ENCODE results near the gene CITED4. TPM values are rescaled to one million over a fixed set of nuclear protein-coding genes. Genes with fewer than 3 reads are reported as not detected.

CITED4 gene
- total RNA-seq, 1 experiment from 2014 or later: 7.8 TPM

DNA sequence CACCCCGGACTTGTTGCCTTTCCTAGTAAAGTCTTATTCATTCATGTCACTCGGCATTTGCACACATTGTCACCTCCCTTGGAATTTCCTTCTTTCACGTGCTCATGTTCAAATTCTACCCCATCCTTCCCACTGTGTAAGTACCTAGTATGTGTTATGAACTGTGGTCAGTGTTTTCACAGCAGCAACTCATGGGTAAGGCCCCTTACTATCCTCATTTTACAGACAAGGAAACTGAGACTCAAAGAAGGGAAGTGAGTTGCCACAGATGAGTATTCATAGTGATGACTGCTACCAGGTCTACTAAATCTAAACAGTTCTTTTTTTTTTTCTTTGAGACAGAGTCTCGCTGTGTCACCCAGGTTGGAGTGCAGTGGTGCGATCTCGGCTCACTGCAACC is 10.5 kb downstream of the CITED4 start:
- CTCF ChIA-PET: interaction anchor here (1.2 to 8.8 kb wide), 2 partner anchors 100 to 259 kb away, joined by 3 to 202 read pairs; no protein-coding TSS in a partner anchor
- Histone ChIP-seq H3K9ac (ENCODE audit: low read length) (no peak overlapping the region), H3K9me3 (ENCODE audit: control insufficient read depth in 1 of 2, insufficient read depth in 1 of 2, low read depth in 1 of 2, low read length in 2 of 2) (no peaks in the 10 kb centered on the region), H2AFZ (ENCODE audit: low read depth, low read length, poor library complexity, severe bottlenecking) (no peak overlapping the region), H3K4me3 (replicated peaks in 1 of 2; ENCODE audit: low read depth in 1 of 2, low read length in 2 of 2) (no peak overlapping the region), H3K27ac (ENCODE audit: low read depth, low read length) (no peak overlapping the region), H4K20me1 (ENCODE audit: insufficient read depth) (no peaks in the 10 kb centered on the region), H3K27me3 (ENCODE audit: insufficient read depth, low read length) (no peaks in the 10 kb centered on the region), H3K4me2 (ENCODE audit: low read length) (no peak overlapping the region), H3K4me1 (ENCODE audit: control insufficient read depth in 1 of 2, insufficient read depth in 2 of 2, low read length in 2 of 2) (peaks cover 0 to 25% of the 10 kb centered on the region in 2 experiments; a peak in 2 of 4 replicates), H3K79me2 (ENCODE audit: insufficient read depth, low read length) (no peaks in the 10 kb centered on the region), H3K9me2 (ENCODE audit: insufficient read depth) (no peaks in the 10 kb centered on the region), H3K36me3 (ENCODE audit: control insufficient read depth in 1 of 2, insufficient read depth in 2 of 2, low read length in 2 of 2) (no peaks in the 10 kb centered on the region)
- TF ChIP-seq SIN3A (IDR thresholded peaks at IDR 0.05; ENCODE audit: low read depth) (no peak), CBX3 (IDR thresholded peaks at IDR 0.05; ENCODE audit: low read depth) (no peak), TCF7L2 (IDR thresholded peaks at IDR 0.05; ENCODE audit: borderline replicate concordance, extremely low read depth, insufficient read depth, insufficient read length) (no peak), EGR1 (IDR thresholded peaks at IDR 0.05; ENCODE audit: low read depth) (no peak), FOSL1 (IDR thresholded peaks at IDR 0.05; ENCODE audit: low read depth) (no peak), ZFX (IDR thresholded peaks at IDR 0.05) (no peak), POLR2A (IDR thresholded peaks at IDR 0.05; ENCODE audit: borderline replicate concordance, extremely low read depth, insufficient read depth, insufficient read length) (no peak), CEBPB (IDR thresholded peaks at IDR 0.05; ENCODE audit: low read depth) (no peak), RAD21 (IDR thresholded peaks at IDR 0.05; ENCODE audit: low read depth) (no peak)
- TF ChIP-seq, protein P1, sequence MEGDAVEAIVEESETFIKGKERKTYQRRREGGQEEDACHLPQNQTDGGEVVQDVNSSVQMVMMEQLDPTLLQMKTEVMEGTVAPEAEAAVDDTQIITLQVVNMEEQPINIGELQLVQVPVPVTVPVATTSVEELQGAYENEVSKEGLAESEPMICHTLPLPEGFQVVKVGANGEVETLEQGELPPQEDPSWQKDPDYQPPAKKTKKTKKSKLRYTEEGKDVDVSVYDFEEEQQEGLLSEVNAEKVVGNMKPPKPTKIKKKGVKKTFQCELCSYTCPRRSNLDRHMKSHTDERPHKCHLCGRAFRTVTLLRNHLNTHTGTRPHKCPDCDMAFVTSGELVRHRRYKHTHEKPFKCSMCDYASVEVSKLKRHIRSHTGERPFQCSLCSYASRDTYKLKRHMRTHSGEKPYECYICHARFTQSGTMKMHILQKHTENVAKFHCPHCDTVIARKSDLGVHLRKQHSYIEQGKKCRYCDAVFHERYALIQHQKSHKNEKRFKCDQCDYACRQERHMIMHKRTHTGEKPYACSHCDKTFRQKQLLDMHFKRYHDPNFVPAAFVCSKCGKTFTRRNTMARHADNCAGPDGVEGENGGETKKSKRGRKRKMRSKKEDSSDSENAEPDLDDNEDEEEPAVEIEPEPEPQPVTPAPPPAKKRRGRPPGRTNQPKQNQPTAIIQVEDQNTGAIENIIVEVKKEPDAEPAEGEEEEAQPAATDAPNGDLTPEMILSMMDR (IDR thresholded peaks at IDR 0.05 in 2 of 3, conservative IDR thresholded peaks at IDR 0.05 in 1 of 3; ENCODE audit: borderline replicate concordance in 1 of 3, insufficient read depth in 1 of 3, low read depth in 2 of 3, low read length in 2 of 3): no peak
- POLR2A ChIA-PET: no interaction called here
- DNase-seq (ENCODE audit: low read depth, low spot score) (no peak), ATAC-seq (no peak)
- BruUV-seq (replicated peaks): no TSS peak
- intact Hi-C loops (cut with micrococcal nuclease): no loop called here
- RAD21 ChIA-PET (ENCODE audit: low non-redundant PET in 1 of 2, low total read pairs in 2 of 2, uncharacterized antibody in 2 of 2, unreplicated experiment in 2 of 2): no interaction called here

All from HCT116 (cell line).